Esophagus muscularis mucosa (tissue), 4 donors: Measurements from ENCODE around the gene CALD1. TPM values are rescaled to one million over a fixed set of nuclear protein-coding genes. Genes with fewer than 3 reads are reported as not detected.
A peak's percentile ranks its signal among the peaks of the same experiment; 100 is the strongest.

Experiments
- DNase-seq: peaks from one replicate; pipeline ENCODE4 v3.0.0-alpha.2; 2017; ENCODE audit errors: extremely low spot score
- H3K27ac ChIP-seq, 4 donors: fragments of 200-600 bp; sonication (generic); replicated peaks in 1 of 4; 1 replicate in 3 of 4; 2 replicates in 1 of 4; pipeline ENCODE4 v1.5.1; 2016 to 2019; ENCODE audit warnings: mild to moderate bottlenecking in 1 of 4
- H3K27me3 ChIP-seq, 4 donors: fragments of 200-600 bp; sonication (generic); one replicate each; pipeline versions ENCODE4 v1.5.1 to v1.6.0; 2016 to 2019
- H3K36me3 ChIP-seq, 4 donors: fragments of 200-600 bp; sonication (generic); one replicate each; pipeline ENCODE4 v1.5.1; 2016 to 2019
- H3K4me1 ChIP-seq, 4 donors: fragments of 200-600 bp; sonication (generic); one replicate each; pipeline ENCODE4 v1.5.1; 2016 to 2019
- H3K4me3 ChIP-seq, 4 donors: fragments of 200-600 bp; sonication (generic); 1 replicate in 2 of 4; 2 replicates in 2 of 4; pipeline ENCODE4 v1.5.1; 2016 to 2019; ENCODE audit warnings: mild to moderate bottlenecking in 4 of 4, moderate library complexity in 1 of 4
- H3K9me3 ChIP-seq, 4 donors: fragments of 200-600 bp; sonication (generic); 1 replicate in 3 of 4; 2 replicates in 1 of 4; pipeline ENCODE4 v1.5.1; 2016 to 2019
- EP300 ChIP-seq: sonication (generic); formaldehyde crosslinking; IDR thresholded peaks from one replicate; pipeline ENCODE4 v1.6.1; 2017; ENCODE audit warnings: antibody characterized with exemption
- POLR2A ChIP-seq: fragments of 450-650 bp; IDR thresholded peaks from one replicate; pipeline ENCODE4 v1.6.1; 2017; ENCODE audit warnings: antibody characterized with exemption, moderate library complexity, mild to moderate bottlenecking, low read depth
- POLR2AphosphoS5 ChIP-seq, 2 donors: sonication (generic); formaldehyde crosslinking; IDR thresholded peaks; one replicate each; pipeline ENCODE4 v1.6.1; 2017; ENCODE audit warnings: antibody characterized with exemption in 2 of 2
- WGBS: methylation state at CpG from one replicate; pipeline ENCODE4 v1.1.5; 2018; 5-methylcytosine and 5-hydroxymethylcytosine counted together
- intact Hi-C: fragments of 100-400 bp; cut with DNase I; formaldehyde crosslinking; loops from one replicate; pipeline ENCODE4 v1.15.1; 2023
- total RNA-seq, 4 donors: library from RNA; depleted of rRNA; stranded (reverse); fragments of >200 nt; gene quantifications; one replicate each; pipeline versions ENCODE4 v1.1.0 to v1.2.1, GENCODE V29; 2016
- TF ChIP-seq, protein P1 (sequence below), 3 experiments: fragments of 200-600 bp in 2 of 3; fragments of 450-650 bp in 1 of 3; sonication (generic) in 2 of 3; IDR thresholded peaks; one replicate each; pipeline ENCODE4 v1.5.1; 2017 to 2019; ENCODE audit warnings: antibody characterized with exemption in 3 of 3, mild to moderate bottlenecking in 2 of 3, moderate library complexity in 1 of 3

The CALD1 gene
- total RNA-seq, 4 donors from 2014 or later, result 2,057 to 3,140 (median 2,687) TPM

DNA sequence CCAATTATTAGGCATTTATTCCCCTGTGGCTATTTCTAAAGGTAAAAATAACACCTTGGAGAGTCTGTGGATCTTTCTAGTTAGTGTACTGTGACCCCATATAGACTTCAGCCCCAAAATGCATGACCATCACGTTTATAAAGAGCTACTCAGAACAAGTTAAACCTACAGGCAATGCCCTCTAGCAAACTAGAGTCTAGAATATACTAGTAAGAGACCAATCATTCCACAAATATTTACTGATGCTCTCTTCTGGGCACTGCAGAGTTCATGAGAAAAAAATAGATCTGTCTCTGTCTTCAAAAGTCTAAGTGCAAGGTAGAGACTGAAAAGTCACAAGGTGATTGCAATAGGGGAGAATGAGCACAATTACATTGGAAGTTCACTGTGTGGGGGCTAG, 20.5 kb upstream of the CALD1 start:
- intact Hi-C loops, result no loop called here
- no peak overlapping the region for H3K4me3 ChIP-seq
- WGBS, result 53% methylated on average over 1 of the region's 1 CpG
- H3K27ac ChIP-seq, result peak overlapping the region; percentile 42 to 57 (median 54)
- TF ChIP-seq, protein P1, sequence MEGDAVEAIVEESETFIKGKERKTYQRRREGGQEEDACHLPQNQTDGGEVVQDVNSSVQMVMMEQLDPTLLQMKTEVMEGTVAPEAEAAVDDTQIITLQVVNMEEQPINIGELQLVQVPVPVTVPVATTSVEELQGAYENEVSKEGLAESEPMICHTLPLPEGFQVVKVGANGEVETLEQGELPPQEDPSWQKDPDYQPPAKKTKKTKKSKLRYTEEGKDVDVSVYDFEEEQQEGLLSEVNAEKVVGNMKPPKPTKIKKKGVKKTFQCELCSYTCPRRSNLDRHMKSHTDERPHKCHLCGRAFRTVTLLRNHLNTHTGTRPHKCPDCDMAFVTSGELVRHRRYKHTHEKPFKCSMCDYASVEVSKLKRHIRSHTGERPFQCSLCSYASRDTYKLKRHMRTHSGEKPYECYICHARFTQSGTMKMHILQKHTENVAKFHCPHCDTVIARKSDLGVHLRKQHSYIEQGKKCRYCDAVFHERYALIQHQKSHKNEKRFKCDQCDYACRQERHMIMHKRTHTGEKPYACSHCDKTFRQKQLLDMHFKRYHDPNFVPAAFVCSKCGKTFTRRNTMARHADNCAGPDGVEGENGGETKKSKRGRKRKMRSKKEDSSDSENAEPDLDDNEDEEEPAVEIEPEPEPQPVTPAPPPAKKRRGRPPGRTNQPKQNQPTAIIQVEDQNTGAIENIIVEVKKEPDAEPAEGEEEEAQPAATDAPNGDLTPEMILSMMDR (IDR thresholded peaks at IDR 0.05), result no peak
- TF ChIP-seq EP300 (no peak), POLR2A (no peak), POLR2AphosphoS5 (IDR thresholded peaks at IDR 0.05) (no peak)
- H3K9me3 ChIP-seq, result no peaks in the 10 kb centered on the region
- H3K36me3 ChIP-seq, result no peaks in the 10 kb centered on the region
- H3K4me1 ChIP-seq, result peaks cover 6 to 20% (median 13%) of the 10 kb centered on the region in 4 donors
- no peaks in the 10 kb centered on the region for H3K27me3 ChIP-seq
- DNase-seq, result no peak

DNA sequence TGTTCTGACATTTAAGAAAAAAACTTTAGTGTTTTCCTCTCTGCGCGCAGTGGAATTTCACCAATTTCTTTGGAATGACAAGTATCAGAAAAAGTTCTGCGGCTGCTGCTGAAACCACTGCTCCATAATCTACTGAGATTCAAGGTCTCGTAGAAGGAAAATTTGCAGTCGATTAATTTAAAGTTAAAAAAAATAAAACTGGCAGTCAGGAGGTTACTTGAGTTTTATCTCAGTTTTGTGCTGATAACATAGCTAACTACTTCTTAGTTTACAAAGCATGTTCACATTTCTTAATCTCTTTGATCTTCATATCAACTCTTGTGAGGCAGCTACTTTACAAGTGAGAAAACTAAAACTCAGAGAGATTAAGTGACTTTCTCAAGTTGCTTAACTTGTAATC, 18.2 kb upstream of the CALD1 start:
- WGBS, result 89% methylated on average over 5 of the region's 5 CpGs
- Histone ChIP-seq H3K4me1 (peaks cover 6 to 25% (median 16%) of the 10 kb centered on the region in 4 donors), H3K27me3 (no peaks in the 10 kb centered on the region), H3K4me3 (no peak overlapping the region), H3K9me3 (no peaks in the 10 kb centered on the region), H3K27ac (no peak overlapping the region), H3K36me3 (no peaks in the 10 kb centered on the region)
- no peak for DNase-seq
- no peak for TF ChIP-seq POLR2A
- TF ChIP-seq, protein P1 (IDR thresholded peaks at IDR 0.05), result no peak
- no peak for TF ChIP-seq EP300
- TF ChIP-seq POLR2AphosphoS5 (IDR thresholded peaks at IDR 0.05), result no peak
- intact Hi-C loops, result no loop called here

DNA sequence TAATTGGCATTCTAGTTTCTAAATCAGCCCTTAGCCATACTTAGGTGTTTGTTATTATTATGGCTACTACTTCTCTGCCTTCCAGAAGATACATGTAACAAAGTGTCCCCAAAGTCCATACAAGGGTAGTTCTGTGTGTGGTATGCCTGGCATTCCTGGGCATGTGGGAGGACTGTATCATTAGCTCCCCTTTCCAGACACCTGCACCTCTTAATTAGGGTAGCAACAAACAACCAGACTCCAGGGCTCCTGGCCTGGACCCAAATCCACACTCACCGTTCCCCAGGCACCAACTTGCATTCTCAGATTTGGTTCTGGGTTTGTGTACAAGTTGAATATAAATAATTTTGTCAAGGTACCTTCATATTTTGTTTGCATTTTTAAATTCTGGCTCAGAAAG, 15.5 kb upstream of the CALD1 start:
- H3K4me1 ChIP-seq, result peaks cover 9 to 41% (median 24%) of the 10 kb centered on the region in 4 donors
- peak; percentile 86 for DNase-seq
- no peaks in the 10 kb centered on the region for H3K27me3 ChIP-seq
- no peak overlapping the region for H3K4me3 ChIP-seq
- intact Hi-C loops, result no loop called here
- no peaks in the 10 kb centered on the region for H3K36me3 ChIP-seq
- 67% methylated on average over 1 of the region's 1 CpG for WGBS
- TF ChIP-seq POLR2AphosphoS5 (IDR thresholded peaks at IDR 0.05) (peak; percentile 10 to 13), EP300 (no peak), POLR2A (no peak)
- TF ChIP-seq, protein P1 (IDR thresholded peaks at IDR 0.05), result no peak
- H3K9me3 ChIP-seq, result no peaks in the 10 kb centered on the region
- H3K27ac ChIP-seq, result peak overlapping the region in 1 of 4 donors; percentile 17

- no peak for DNase-seq
- Histone ChIP-seq H3K27me3 (no peaks in the 10 kb centered on the region), H3K27ac (peak overlapping the region in 1 of 4 donors; percentile 17), H3K36me3 (no peaks in the 10 kb centered on the region), H3K4me1 (peaks cover 9 to 37% (median 20%) of the 10 kb centered on the region in 4 donors), H3K4me3 (no peak overlapping the region), H3K9me3 (no peaks in the 10 kb centered on the region)
- WGBS, result 91% methylated on average over 1 of the region's 1 CpG
- intact Hi-C loops, result no loop called here
- TF ChIP-seq POLR2AphosphoS5 (IDR thresholded peaks at IDR 0.05) (no peak), POLR2A (no peak), EP300 (no peak)
- TF ChIP-seq, protein P1 (IDR thresholded peaks at IDR 0.05), result no peak
Observed at GRCh38 chr7:134764365-134764764, 15.1 kb upstream of the CALD1 start.
